ENCODE data around the gene BLOC1S5.

DNA sequence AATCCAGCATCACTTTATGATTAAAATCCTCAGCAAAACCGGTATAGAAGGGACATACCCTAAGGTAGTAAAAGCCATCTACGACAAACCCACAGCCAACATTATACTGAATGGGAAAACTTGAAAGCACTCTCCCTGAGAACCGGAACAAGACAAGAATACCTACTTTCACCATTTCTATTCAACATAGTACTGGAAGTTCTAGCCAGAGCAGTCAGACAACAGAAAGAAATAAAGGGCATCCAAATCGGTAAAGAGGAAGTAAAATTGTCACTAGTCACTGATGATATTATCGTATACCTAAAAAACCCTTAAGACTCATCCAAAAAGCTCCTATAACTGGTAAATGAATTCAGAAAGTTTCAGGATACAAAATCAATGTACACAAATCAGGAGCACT, 33.3 kb downstream of the BLOC1S5 start:
- TF ChIP-seq EZH2phosphoT487 (IDR thresholded peaks at IDR 0.05; ENCODE audit: insufficient read depth, low read depth), result no peak
- TF ChIP-seq EZH2 (IDR thresholded peaks at IDR 0.05; ENCODE audit: insufficient read depth, poor library complexity, severe bottlenecking), result no peak
